Measurements from ENCODE around the gene KCNRG. TPM values are rescaled to one million over a fixed set of nuclear protein-coding genes. Genes with fewer than 3 reads are reported as not detected.

Gene KCNRG
- total RNA-seq, 1 donor: 4.0 TPM

GRCh38 chr13:50038266-50038665, 23.0 kb downstream of the KCNRG start:
- Histone ChIP-seq H3K9me3 (ENCODE audit: low read depth, low read length) (no peaks in the 10 kb centered on the region), H3K4me1 (ENCODE audit: insufficient read depth, low read length) (peaks cover 10% of the 10 kb centered on the region), H3K79me2 (ENCODE audit: insufficient read depth, low read length) (peaks cover 4% of the 10 kb centered on the region), H2AFZ (ENCODE audit: low read length) (no peak overlapping the region), H3K4me2 (ENCODE audit: insufficient read depth, low read length) (no peak overlapping the region), H4K20me1 (ENCODE audit: insufficient read depth, low read length) (no peaks in the 10 kb centered on the region), H3K4me3 (ENCODE audit: insufficient read depth, low read length) (no peak overlapping the region), H3K36me3 (ENCODE audit: insufficient read depth, low read length) (peaks cover 29% of the 10 kb centered on the region), H3K27me3 (ENCODE audit: insufficient read depth, low read length) (no peaks in the 10 kb centered on the region), H3K27ac (ENCODE audit: low read depth, low read length) (no peak overlapping the region)
- no peak for TF ChIP-seq CTCF (IDR thresholded peaks at IDR 0.05; ENCODE audit: extremely low read depth, low read depth, low read length)
- no peak for DNase-seq (ENCODE audit: insufficient read length, low spot score, missing footprints)

GRCh38 chr13:50052478-50052877, 37.2 kb downstream of the KCNRG start:
- Histone ChIP-seq H3K27me3 (ENCODE audit: insufficient read depth, low read length) (no peaks in the 10 kb centered on the region), H3K79me2 (ENCODE audit: insufficient read depth, low read length) (peaks cover 76% of the 10 kb centered on the region), H3K4me1 (ENCODE audit: insufficient read depth, low read length) (no peaks in the 10 kb centered on the region), H2AFZ (ENCODE audit: low read length) (no peak overlapping the region), H3K4me2 (ENCODE audit: insufficient read depth, low read length) (no peak overlapping the region), H3K36me3 (ENCODE audit: insufficient read depth, low read length) (peaks cover 24% of the 10 kb centered on the region), H4K20me1 (ENCODE audit: insufficient read depth, low read length) (no peaks in the 10 kb centered on the region), H3K27ac (ENCODE audit: low read depth, low read length) (no peak overlapping the region), H3K9me3 (ENCODE audit: low read depth, low read length) (no peaks in the 10 kb centered on the region), H3K4me3 (ENCODE audit: insufficient read depth, low read length) (no peak overlapping the region)
- TF ChIP-seq CTCF (IDR thresholded peaks at IDR 0.05; ENCODE audit: extremely low read depth, low read depth, low read length): no peak
- no peak for DNase-seq (ENCODE audit: insufficient read length, low spot score, missing footprints)

GRCh38 chr13:50053844-50054243, 38.6 kb downstream of the KCNRG start:
- no peak overlapping the region for H3K27ac ChIP-seq (ENCODE audit: low read depth, low read length)
- H3K9me3 ChIP-seq (ENCODE audit: low read depth, low read length): no peaks in the 10 kb centered on the region
- peaks cover 19% of the 10 kb centered on the region for H3K36me3 ChIP-seq (ENCODE audit: insufficient read depth, low read length)
- DNase-seq (ENCODE audit: insufficient read length, low spot score, missing footprints): no peak
- no peaks in the 10 kb centered on the region for H4K20me1 ChIP-seq (ENCODE audit: insufficient read depth, low read length)
- no peaks in the 10 kb centered on the region for H3K27me3 ChIP-seq (ENCODE audit: insufficient read depth, low read length)
- no peak overlapping the region for H3K4me2 ChIP-seq (ENCODE audit: insufficient read depth, low read length)
- H2AFZ ChIP-seq (ENCODE audit: low read length): no peak overlapping the region
- H3K4me3 ChIP-seq (ENCODE audit: insufficient read depth, low read length): no peak overlapping the region
- TF ChIP-seq CTCF (IDR thresholded peaks at IDR 0.05; ENCODE audit: extremely low read depth, low read depth, low read length): no peak
- H3K79me2 ChIP-seq (ENCODE audit: insufficient read depth, low read length): peaks cover 80% of the 10 kb centered on the region
- H3K4me1 ChIP-seq (ENCODE audit: insufficient read depth, low read length): no peaks in the 10 kb centered on the region

- Histone ChIP-seq H2AFZ (ENCODE audit: low read length) (no peak overlapping the region), H3K27ac (ENCODE audit: low read depth, low read length) (peak overlapping the region; percentile 7), H3K27me3 (ENCODE audit: insufficient read depth, low read length) (no peaks in the 10 kb centered on the region), H3K4me1 (ENCODE audit: insufficient read depth, low read length) (no peaks in the 10 kb centered on the region), H4K20me1 (ENCODE audit: insufficient read depth, low read length) (no peaks in the 10 kb centered on the region), H3K9me3 (ENCODE audit: low read depth, low read length) (no peaks in the 10 kb centered on the region), H3K4me3 (ENCODE audit: insufficient read depth, low read length) (no peak overlapping the region), H3K79me2 (ENCODE audit: insufficient read depth, low read length) (peaks cover 84% of the 10 kb centered on the region), H3K36me3 (ENCODE audit: insufficient read depth, low read length) (peaks cover 23% of the 10 kb centered on the region), H3K4me2 (ENCODE audit: insufficient read depth, low read length) (peak overlapping the region; percentile 9)
- DNase-seq (ENCODE audit: insufficient read length, low spot score, missing footprints): peak; percentile 35
- no peak for TF ChIP-seq CTCF (IDR thresholded peaks at IDR 0.05; ENCODE audit: extremely low read depth, low read depth, low read length)
These were observed 40.2 kb downstream of the KCNRG start for GRCh38 chr13:50055454-50055853.
